A549 (cell line): ENCODE measurements around the gene HOXD9. TPM values are rescaled to one million over a fixed set of nuclear protein-coding genes. Genes with fewer than 3 reads are reported as not detected.

Source experiments
- ATAC-seq, 2 experiments: fragments of 200-7000 bp in 1 of 2; fragments of >200 bp in 1 of 2; cut with Nextera tagmentation in 1 of 2; cut with Tn5 transposase in 1 of 2; 3 replicates each; pipeline versions ENCODE4 v1.8.0 to v1.9.1; 2018 to 2020; ENCODE audit warnings: mild to moderate bottlenecking in 1 of 2, moderate library complexity in 1 of 2
- CTCF ChIA-PET: fragments of 300-600 bp; sonication (Branson Sonifier 250); formaldehyde crosslinking; extraction: SDS; loops from one replicate; lab custom pipeline; 2021; ENCODE audit warnings: antibody characterized with exemption, inconsistent platforms; lab: Yijun Ruan, JAX
- POLR2A ChIA-PET: fragments of 350-600 bp; formaldehyde crosslinking; extraction: SDS; loops from one replicate; lab custom pipeline; 2021; ENCODE audit warnings: antibody characterized with exemption, inconsistent platforms; lab: Yijun Ruan, JAX
- DNase-seq, 2 experiments: peaks; one replicate each; pipeline versions ENCODE4 v3.0.0 to v3.0.0-alpha.2; 2011 to 2016; ENCODE audit warnings: low read depth in 1 of 2, low spot score in 1 of 2
- FAIRE-seq: peaks from 2 replicates; lab custom pipeline; 2011; peaks lifted over from hg19 to GRCh38; lab: Jason Lieb, UNC
- H3K27ac ChIP-seq, 2 experiments: fragments of >200 bp; sonication (Bioruptor Twin); formaldehyde crosslinking; 3 replicates each; pipeline ENCODE4 v1.5.1; 2016 to 2017
- H3K4me1 ChIP-seq: fragments of >200 bp; sonication (Bioruptor Twin); formaldehyde crosslinking; 3 replicates; pipeline ENCODE4 v1.6.1; 2016
- H3K4me2 ChIP-seq: fragments of >200 bp; sonication (Bioruptor Twin); formaldehyde crosslinking; 3 replicates; pipeline ENCODE4 v1.6.1; 2016
- H3K4me3 ChIP-seq: fragments of >200 bp; sonication (Bioruptor Twin); formaldehyde crosslinking; 3 replicates; pipeline ENCODE4 v1.5.1; 2016
- H3K9me3 ChIP-seq: fragments of >200 bp; sonication (Bioruptor Twin); formaldehyde crosslinking; 3 replicates; pipeline ENCODE4 v1.6.1; 2016
- ATOH8 ChIP-seq: fragments of 250-450 bp; sonication (Bioruptor Pico); IDR thresholded peaks from 2 replicates; pipeline ENCODE4 v1.5.0; 2020; ENCODE audit warnings: low read depth, mild to moderate bottlenecking, moderate library complexity
- BHLHE40 ChIP-seq: IDR thresholded peaks from 2 replicates; pipeline ENCODE4 v1.6.1; 2012; ENCODE audit warnings: low read depth, low read length, inconsistent platforms
- CBX2 ChIP-seq: fragments of 200-600 bp; sonication (generic); IDR thresholded peaks from 2 replicates; pipeline ENCODE4 v1.6.1; 2016; ENCODE audit warnings: low read depth, mild to moderate bottlenecking, borderline replicate concordance
- CHD2 ChIP-seq: fragments of 150-350 bp; IDR thresholded peaks from 2 replicates; pipeline ENCODE4 v1.6.1; 2014; ENCODE audit warnings: low read length; ENCODE audit not compliant: partially characterized antibody
- CTCF ChIP-seq: fragments of >200 bp; sonication (Bioruptor Twin); formaldehyde crosslinking; IDR thresholded peaks from 3 replicates; pipeline ENCODE4 v1.5.1; 2016
- EHF ChIP-seq: fragments of 250-450 bp; sonication (Bioruptor Pico); IDR thresholded peaks from 2 replicates; pipeline ENCODE4 v1.5.0; 2020; ENCODE audit warnings: mild to moderate bottlenecking
- FOSL2 ChIP-seq, 2 experiments: fragments of 450-650 bp in 1 of 2; fragments of >200 bp in 1 of 2; sonication (Bioruptor Twin) in 1 of 2; formaldehyde crosslinking; IDR thresholded peaks; 2 replicates each; pipeline versions ENCODE4 v1.5.0 to v1.6.1; 2016 to 2020; ENCODE audit warnings: mild to moderate bottlenecking in 1 of 2, moderate library complexity in 1 of 2
- JUN ChIP-seq, 2 experiments: fragments of >200 bp; sonication (Bioruptor Twin); formaldehyde crosslinking; IDR thresholded peaks; 2 replicates in 1 of 2; 3 replicates in 1 of 2; pipeline ENCODE4 v1.6.1; 2016 to 2017
- JUNB ChIP-seq: fragments of >200 bp; sonication (Bioruptor Twin); formaldehyde crosslinking; IDR thresholded peaks from 2 replicates; pipeline ENCODE4 v1.6.1; 2016
- MAX ChIP-seq: IDR thresholded peaks from 2 replicates; pipeline ENCODE4 v1.6.1; 2012
- MAZ ChIP-seq: fragments of 150-350 bp; IDR thresholded peaks from 2 replicates; pipeline ENCODE4 v1.6.1; 2014; ENCODE audit warnings: antibody characterized with exemption, low read depth, low read length, borderline replicate concordance
- POLR2A ChIP-seq: IDR thresholded peaks from 2 replicates; pipeline ENCODE4 v1.6.1; 2012; ENCODE audit warnings: mild to moderate bottlenecking, low read length
- POLR2AphosphoS2 ChIP-seq: conservative IDR thresholded peaks from 2 replicates; pipeline ENCODE4 v1.6.1; 2012; ENCODE audit warnings: low read length, improper control_type of control experiment, inconsistent platforms
- RAD21 ChIP-seq, 2 experiments: fragments of >200 bp in 1 of 2; sonication (Bioruptor Twin) in 1 of 2; formaldehyde crosslinking in 1 of 2; IDR thresholded peaks in 1 of 2; conservative IDR thresholded peaks in 1 of 2; 2 replicates in 1 of 2; 3 replicates in 1 of 2; pipeline ENCODE4 v1.6.1; 2012 to 2018; ENCODE audit warnings: inconsistent platforms in 1 of 2
- RARB ChIP-seq: fragments of 250-450 bp; sonication (Bioruptor Pico); IDR thresholded peaks from 2 replicates; pipeline ENCODE4 v1.8.0; 2021; ENCODE audit warnings: mild to moderate bottlenecking, moderate library complexity
- RCOR1 ChIP-seq: fragments of 150-350 bp; IDR thresholded peaks from 2 replicates; pipeline ENCODE4 v1.6.1; 2014; ENCODE audit warnings: antibody characterized with exemption, low read length, low read depth
- RNF2 ChIP-seq: fragments of 200-600 bp; sonication (generic); IDR thresholded peaks from 2 replicates; pipeline ENCODE4 v1.6.1; 2016; ENCODE audit warnings: low read depth, mild to moderate bottlenecking, antibody characterized with exemption, moderate library complexity, borderline replicate concordance
- SMC3 ChIP-seq: fragments of >200 bp; sonication (Bioruptor Twin); formaldehyde crosslinking; IDR thresholded peaks from 3 replicates; pipeline ENCODE4 v1.6.1; 2018; ENCODE audit warnings: inconsistent platforms
- TP53 ChIP-seq: fragments of 250-450 bp; sonication (Bioruptor Pico); IDR thresholded peaks from 2 replicates; pipeline ENCODE4 v1.5.0; 2021; ENCODE audit warnings: mild to moderate bottlenecking, moderate library complexity
- ZC3H11A ChIP-seq: fragments of 450-650 bp; IDR thresholded peaks from 2 replicates; pipeline ENCODE4 v1.6.1; 2014; ENCODE audit warnings: antibody characterized with exemption, mild to moderate bottlenecking
- ZNF302 ChIP-seq: fragments of 250-450 bp; sonication (Bioruptor Pico); IDR thresholded peaks from 2 replicates; pipeline ENCODE4 v1.9.0; 2021; ENCODE audit warnings: inconsistent platforms, mild to moderate bottlenecking, moderate library complexity
- WGBS: methylation state at CpG from one replicate; pipeline ENCODE4 v1.1.6; 2017; ENCODE audit errors: missing lambda C conversion rate; 5-methylcytosine and 5-hydroxymethylcytosine counted together
- polyA plus RNA-seq, 4 experiments: library from polyadenylated mRNA; depleted of rRNA in 3 of 4; stranded (reverse); fragments of >200 nt; fragmentation: RNase III in 1 of 4; extraction: RNeasy Plus Mini Kit Qiagen cat#74134 plus additional on column Dnase treatment in 1 of 4; gene quantifications; 2 replicates in 3 of 4; 3 replicates in 1 of 4; pipeline ENCODE4 v1.2.3, GENCODE V29; 2011 to 2017
- TF ChIP-seq, protein P1 (sequence below): fragments of >200 bp; sonication (Bioruptor Twin); formaldehyde crosslinking; IDR thresholded peaks from 2 replicates; pipeline ENCODE4 v1.6.1; 2016

HOXD9 gene
- polyA plus RNA-seq, 2 of the 4 experiments (the other 2 are of a cell fraction), result 0.45 to 1.0 TPM

DNA sequence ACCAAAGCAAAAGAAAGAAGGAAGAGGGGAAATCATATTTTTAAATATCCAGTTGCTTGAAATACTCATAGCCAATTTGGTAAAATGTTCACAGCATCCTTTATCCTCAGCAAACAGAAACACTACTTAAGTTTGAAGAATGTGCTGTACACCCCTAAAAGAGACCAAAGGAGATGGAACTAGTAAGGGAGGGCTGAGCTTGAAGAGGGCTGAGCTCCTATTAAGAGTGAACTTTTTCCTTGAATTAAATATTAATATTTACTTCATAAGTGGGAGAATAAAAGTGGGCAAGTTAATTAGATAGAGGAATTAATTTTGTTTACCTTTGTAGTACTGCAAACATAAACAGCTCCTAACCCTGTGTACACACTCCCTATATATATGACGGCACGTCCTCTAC is 45.7 kb upstream of the HOXD9 start:
- FAIRE-seq (no peak), DNase-seq (no peak), ATAC-seq (no peak)
- Histone ChIP-seq H3K4me3 (no peak overlapping the region), H3K9me3 (peaks cover 8% of the 10 kb centered on the region), H3K27ac (no peak overlapping the region), H3K4me2 (no peak overlapping the region), H3K4me1 (peaks cover 9% of the 10 kb centered on the region; the same call in 2 of the 3 replicates)
- ChIA-PET POLR2A (no interaction called here), CTCF (interaction anchor here (0.7 to 2.5 kb wide), 3 partner anchors 11 to 386 kb away, joined by 5 to 9 read pairs (median 5); no protein-coding TSS in a partner anchor)
- WGBS, result 7% methylated on average over 2 of the region's 2 CpGs
- no peak for TF ChIP-seq JUNB
- TF ChIP-seq SMC3, result no peak
- no peak for TF ChIP-seq JUN (IDR thresholded peaks at IDR 0.05)
- no peak for TF ChIP-seq FOSL2 (IDR thresholded peaks at IDR 0.05)
- TF ChIP-seq FOSL2 (CRISPR knock-in tag; IDR thresholded peaks at IDR 0.05), result no peak
- TF ChIP-seq ZNF302 (CRISPR knock-in tag), result no peak
- TF ChIP-seq RARB (CRISPR knock-in tag), result no peak
- TF ChIP-seq RAD21 (conservative IDR thresholded peaks at IDR 0.05 in 1 of 2, IDR thresholded peaks at IDR 0.05 in 1 of 2), result no peak
- TF ChIP-seq, protein P1, sequence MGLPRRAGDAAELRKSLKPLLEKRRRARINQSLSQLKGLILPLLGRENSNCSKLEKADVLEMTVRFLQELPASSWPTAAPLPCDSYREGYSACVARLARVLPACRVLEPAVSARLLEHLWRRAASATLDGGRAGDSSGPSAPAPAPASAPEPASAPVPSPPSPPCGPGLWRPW, result no peak
- no peak for TF ChIP-seq BHLHE40
- no peak for TF ChIP-seq TP53 (CRISPR knock-in tag)
- TF ChIP-seq EHF (CRISPR knock-in tag), result no peak
- no peak for TF ChIP-seq POLR2AphosphoS2
- TF ChIP-seq ZC3H11A, result no peak
- TF ChIP-seq CTCF, result no peak

- H3K4me3 ChIP-seq, result peak overlapping the region; percentile 49
- ATAC-seq (peak in 1 of 2 experiments; percentile 37; a peak in 3 of 6 replicates), FAIRE-seq (no peak), DNase-seq (no peak)
- ChIA-PET POLR2A (no interaction called here), CTCF (interaction anchor here (0.6 to 5.5 kb wide), 28 partner anchors 8 to 1379 kb away, joined by 3 to 57 read pairs (median 6); partner anchors contain the start of gene HOXD11)
- H3K4me2 ChIP-seq, result peak overlapping the region; percentile 97
- H3K4me1 ChIP-seq, result peaks cover 9% of the 10 kb centered on the region; the same call in 2 of the 3 replicates
- H3K9me3 ChIP-seq, result peaks cover 10% of the 10 kb centered on the region
- no peak overlapping the region for H3K27ac ChIP-seq
- TF ChIP-seq BHLHE40, result no peak
- no peak for TF ChIP-seq CTCF
- no peak for TF ChIP-seq CHD2
- no peak for TF ChIP-seq POLR2A
- TF ChIP-seq CBX2, result no peak
- TF ChIP-seq ATOH8, result no peak
- 0 out of 2 replicates have a peak, but pooled peaks have one; percentile 5 for TF ChIP-seq MAX
- TF ChIP-seq RCOR1, result no peak
- TF ChIP-seq RNF2, result 0 out of 2 replicates have a peak, but pooled peaks have one; percentile 9
- no peak for TF ChIP-seq MAZ
- WGBS, result 3% methylated on average over 25 of the region's 25 CpGs
Measured at GRCh38 chr2:176078541-176079284, 43.8 kb upstream of the HOXD9 start.
